GM18505 (cell line): ENCODE results near the gene CSNK2B.
A peak's percentile ranks its signal among the peaks of the same experiment; 100 is the strongest.

ENCODE experiments used
- ATAC-seq: cut with Tn5 transposase; IDR thresholded peaks from one replicate; pipeline ENCODE4 v1.9.1; 2021; ENCODE audit not compliant: unreplicated experiment
- POLR2A ChIP-seq: IDR thresholded peaks from 4 replicates; pipeline ENCODE4 v1.6.1; 2011; ENCODE audit warnings: borderline replicate concordance; ENCODE audit not compliant: insufficient read depth, insufficient read length; ENCODE audit errors: extremely low read depth

CSNK2B gene

DNA sequence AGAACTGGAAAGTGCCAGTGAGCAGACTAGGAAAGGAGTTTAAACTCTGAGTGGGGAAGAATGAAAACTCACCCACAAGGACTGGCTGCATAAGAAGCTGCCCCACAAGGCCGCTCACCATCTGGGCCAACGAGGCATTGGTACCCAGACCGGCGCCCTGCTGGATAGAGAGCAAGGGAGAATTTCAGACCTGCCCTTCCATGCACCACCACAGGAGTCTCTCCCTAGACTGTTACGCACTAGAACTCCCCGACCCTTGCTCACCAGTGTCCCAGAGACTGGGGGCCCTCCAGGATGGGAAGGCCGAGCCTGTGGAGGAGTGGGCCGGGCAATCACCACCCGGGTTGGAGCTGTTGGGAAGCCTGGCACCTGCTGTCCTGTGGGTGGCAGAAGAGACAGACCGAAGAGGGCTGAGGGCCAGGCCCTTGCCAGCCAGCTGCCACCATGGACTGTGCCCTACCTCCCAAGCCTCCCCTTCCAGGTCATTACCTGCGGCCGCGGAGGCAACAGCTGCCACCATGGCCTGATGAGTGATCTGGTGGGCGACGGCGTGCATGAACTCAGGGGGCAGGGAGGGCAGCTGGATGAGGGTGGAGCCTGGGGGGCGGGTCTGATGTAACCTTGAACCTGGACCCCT lies 21.9 kb upstream of the CSNK2B start:
- ATAC-seq, result no peak
- no peak for TF ChIP-seq POLR2A

DNA sequence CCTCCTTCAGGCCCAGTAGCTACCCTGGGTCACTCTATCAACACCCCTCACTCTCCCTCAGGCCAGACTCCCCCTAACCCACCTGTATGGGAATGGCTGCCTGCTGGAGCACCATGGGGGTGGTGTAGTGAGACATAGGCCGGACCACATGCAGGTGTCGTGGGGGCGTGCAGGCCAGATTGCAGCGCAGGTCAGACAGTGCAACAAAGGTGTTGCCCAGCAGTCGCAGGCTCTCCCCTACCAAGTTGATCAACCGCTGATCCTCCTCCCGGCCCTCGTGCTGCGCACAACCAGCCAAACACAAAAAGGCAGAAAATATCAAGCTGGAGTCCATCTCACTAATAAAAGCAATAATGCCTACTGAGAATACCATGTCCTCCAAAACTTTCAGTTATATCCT lies 20.6 kb upstream of the CSNK2B start:
- ATAC-seq, result no peak
- no peak for TF ChIP-seq POLR2A

DNA sequence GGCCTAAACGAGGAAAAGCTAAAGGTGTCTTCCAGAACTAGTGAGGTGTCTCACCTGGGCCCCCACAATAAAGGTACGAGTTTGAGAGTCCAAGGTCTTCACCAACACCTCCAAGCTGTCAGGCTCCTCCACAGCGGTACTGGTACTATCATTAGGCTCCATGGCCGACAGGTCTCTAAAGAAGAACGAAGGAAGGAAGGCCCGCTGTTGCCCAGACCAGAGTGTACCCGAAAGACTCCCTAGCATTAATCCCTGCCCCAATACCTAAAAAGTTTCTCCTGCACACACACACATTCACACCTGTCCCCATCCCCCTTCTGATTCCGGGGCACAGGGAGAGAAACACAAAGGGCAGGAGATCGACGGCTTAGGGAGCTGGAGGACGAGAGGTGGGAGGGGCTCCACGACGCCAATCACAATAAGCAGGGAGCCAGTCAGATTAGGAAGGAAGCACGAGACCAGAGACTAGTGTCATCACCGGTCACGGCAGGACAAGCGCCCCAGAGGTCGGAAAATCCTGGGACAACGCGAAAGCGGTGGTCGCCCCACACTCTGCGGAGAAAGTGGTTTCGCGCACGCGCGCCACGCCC lies 14.2 kb upstream of the CSNK2B start:
- no peak for TF ChIP-seq POLR2A
- ATAC-seq, result peak; percentile 36

DNA sequence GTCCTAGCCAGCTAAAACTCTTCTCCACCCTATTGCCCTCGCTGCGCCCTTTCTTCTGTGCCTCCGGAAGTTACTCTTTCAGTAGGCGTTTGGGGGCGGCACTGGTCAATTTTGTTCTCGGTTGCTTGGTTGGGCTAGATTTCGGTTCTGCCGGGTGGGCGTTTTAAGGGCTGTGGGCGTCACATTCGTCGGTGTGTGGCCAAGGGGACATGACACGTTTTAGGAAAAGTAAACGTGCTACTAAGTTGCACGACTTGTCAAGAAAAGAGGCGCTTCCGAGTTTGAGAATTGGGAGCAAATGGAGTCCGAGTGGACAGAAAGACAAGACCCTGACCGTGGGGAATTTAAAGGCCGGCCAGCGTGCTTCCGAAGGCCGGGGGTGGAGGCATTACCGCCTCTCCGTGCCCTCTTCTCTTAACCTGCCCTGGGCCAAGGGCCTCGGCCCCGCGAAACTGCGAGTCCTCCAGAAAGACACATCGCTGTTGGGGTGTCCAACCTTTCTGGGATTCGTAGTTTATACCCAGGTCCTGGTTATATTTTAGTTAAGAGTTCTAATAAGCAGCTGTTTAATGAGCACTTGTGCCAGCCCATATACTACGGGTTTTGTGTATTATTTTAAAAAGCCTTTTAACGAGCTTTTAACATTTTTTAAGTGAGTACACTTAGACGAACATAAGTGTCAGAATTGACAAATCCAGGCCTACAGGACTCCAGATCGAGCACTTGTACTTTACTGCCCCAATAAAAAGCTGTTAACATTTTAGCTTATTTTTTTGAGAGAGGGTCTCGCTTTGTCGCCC lies 12.8 kb upstream of the CSNK2B start:
- TF ChIP-seq POLR2A, result no peak
- ATAC-seq, result peak; percentile 48

DNA sequence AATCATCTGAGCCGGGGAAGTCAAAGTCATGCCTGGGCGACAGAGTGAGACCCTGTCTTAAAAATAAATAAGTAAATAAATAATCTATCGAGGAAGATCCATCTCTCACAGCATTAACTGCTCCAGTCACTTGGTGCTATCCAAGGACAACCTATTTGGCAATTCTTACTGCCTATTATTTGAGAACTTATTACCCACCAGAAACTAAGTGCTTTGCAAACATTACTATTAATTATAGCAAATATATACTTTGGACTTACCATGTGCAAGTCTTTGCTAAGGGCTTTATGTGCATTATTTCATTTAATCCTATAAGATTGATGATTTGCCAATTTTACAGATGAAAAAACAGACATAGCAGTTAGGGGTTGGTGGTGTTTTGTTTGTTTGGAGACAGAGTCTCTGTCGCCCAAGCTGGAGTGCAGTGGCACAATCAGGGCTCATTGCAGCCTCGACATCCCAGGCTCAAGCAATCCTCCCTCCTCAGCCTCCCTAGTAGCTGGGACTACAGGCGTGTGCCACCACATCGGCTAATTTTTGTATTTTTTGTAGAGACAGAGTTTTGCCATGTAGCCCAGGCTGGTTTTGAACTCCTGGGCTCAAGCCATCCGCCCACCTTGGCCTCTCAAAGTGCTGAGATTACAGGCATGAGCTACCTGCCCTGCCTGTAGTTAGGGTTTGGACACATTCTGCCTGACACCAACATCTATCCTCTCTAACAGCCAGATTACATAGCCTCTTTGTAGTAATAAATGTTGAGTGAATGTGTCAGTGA lies 11.1 kb upstream of the CSNK2B start:
- TF ChIP-seq POLR2A, result no peak
- ATAC-seq, result no peak

- ATAC-seq, result no peak
- no peak for TF ChIP-seq POLR2A
Observed at GRCh38 chr6:31655349-31656237, 10.3 kb upstream of the CSNK2B start, which contains the start of gene APOM. APOM (plus strand) TSS chr6:31655894; CDS start chr6:31655967, 73 bp downstream.

GRCh38 chr6:31657406-31658157 lies 8.3 kb upstream of the CSNK2B start:
- ATAC-seq, result no peak
- TF ChIP-seq POLR2A, result no peak

- TF ChIP-seq POLR2A, result no peak
- ATAC-seq, result no peak
Observed at GRCh38 chr6:31658158-31658688, 7.7 kb upstream of the CSNK2B start.

DNA sequence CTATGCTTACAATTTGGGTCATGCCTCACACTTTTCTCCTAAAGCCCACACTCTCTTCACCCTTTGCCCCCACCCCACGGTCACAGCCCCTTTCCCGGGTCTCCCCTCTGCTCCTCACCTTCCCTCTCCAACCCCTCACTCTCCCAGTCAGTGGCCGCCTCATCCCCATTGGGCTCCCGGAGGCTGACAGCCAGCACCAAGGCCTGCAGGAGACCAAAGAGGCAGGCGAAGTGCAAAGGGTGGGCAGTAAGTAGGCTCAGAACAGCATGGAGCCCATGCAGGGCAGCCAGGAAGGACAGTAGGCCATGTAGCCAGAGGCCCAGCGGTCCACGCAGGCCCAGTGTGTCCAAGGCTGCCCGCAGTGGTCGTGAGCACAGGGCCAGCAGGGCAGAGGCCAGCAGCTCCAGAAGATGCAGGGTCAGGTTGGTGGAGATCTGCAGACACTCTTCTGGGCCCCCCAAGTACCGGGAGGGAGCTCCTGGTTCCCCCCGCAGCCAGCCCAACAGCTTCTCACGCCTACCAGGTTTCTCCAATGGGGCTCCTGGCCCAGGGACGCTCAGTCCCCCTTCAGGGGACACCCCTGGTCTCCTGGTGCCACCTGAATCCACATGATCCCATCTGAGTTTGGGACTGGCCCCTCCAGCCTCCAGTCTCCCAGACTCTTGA lies 6.8 kb upstream of the CSNK2B start:
- TF ChIP-seq POLR2A, result no peak
- ATAC-seq, result no peak

- TF ChIP-seq POLR2A, result no peak
- no peak for ATAC-seq
Observed at GRCh38 chr6:31659649-31660380, 6.1 kb upstream of the CSNK2B start.
